ENCODE results near the gene TMEM132D.

DNA sequence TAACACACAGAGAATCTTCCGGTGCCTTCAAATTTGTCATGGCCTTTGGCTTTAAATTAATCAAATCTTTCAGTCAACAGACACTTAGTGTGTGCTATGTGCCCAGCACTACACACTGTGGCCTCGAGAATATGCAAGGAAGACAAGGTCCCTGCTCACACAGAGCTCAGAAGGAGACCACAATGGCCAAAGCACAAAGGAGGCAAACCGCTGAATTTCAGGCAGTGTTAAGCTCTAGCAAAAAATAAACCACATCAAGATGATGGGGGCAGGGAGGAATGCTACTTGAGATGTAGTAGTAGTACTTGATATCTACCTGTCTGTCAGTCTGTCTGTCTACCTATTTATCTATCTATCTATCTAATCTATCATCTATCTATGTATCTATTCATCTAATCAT is 227.9 kb downstream of the TMEM132D start:
- TF ChIP-seq, protein P1, sequence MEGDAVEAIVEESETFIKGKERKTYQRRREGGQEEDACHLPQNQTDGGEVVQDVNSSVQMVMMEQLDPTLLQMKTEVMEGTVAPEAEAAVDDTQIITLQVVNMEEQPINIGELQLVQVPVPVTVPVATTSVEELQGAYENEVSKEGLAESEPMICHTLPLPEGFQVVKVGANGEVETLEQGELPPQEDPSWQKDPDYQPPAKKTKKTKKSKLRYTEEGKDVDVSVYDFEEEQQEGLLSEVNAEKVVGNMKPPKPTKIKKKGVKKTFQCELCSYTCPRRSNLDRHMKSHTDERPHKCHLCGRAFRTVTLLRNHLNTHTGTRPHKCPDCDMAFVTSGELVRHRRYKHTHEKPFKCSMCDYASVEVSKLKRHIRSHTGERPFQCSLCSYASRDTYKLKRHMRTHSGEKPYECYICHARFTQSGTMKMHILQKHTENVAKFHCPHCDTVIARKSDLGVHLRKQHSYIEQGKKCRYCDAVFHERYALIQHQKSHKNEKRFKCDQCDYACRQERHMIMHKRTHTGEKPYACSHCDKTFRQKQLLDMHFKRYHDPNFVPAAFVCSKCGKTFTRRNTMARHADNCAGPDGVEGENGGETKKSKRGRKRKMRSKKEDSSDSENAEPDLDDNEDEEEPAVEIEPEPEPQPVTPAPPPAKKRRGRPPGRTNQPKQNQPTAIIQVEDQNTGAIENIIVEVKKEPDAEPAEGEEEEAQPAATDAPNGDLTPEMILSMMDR (IDR thresholded peaks at IDR 0.05): no peak
- TF ChIP-seq POLR2A (IDR thresholded peaks at IDR 0.05): no peak
